ENCODE results near the gene INTS4.
"Not testable (repeated sequence)": the region's sequence is repeated elsewhere in the genome, so short reads cannot be mapped to it uniquely, and the experiment has no call there.

The INTS4 gene

GRCh38 chr11:77874206-77874605 is 120.3 kb downstream of the INTS4 start:
- DNase-seq: no peak

- DNase-seq: no peak
Observed at GRCh38 chr11:77873345-77873744, 121.1 kb downstream of the INTS4 start.

GRCh38 chr11:77871855-77872254 is 122.6 kb downstream of the INTS4 start:
- no peak for DNase-seq

- DNase-seq: no peak
Observed at GRCh38 chr11:77868744-77869143, 125.7 kb downstream of the INTS4 start.

DNA sequence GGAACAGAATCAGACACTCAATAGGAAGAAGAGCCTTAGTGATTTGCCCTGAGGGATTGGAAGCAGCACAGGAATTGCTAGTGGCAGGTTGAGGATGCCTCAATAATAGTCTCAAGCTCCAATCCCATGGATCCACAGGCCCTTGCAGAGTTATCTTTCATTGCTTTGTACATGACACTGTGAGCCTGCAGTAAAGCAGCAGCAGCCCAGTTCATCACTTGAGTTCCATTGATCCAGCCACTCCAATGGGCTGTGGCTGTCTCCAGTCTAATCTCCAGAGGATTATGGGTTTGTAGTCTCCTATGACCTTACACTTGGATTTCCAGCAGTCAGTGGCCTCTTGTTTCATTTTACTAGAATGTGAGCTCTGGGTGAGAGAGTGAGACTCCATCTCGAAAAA is 128.1 kb downstream of the INTS4 start:
- DNase-seq: no peak

- no peak for DNase-seq
Observed at GRCh38 chr11:77865805-77866204, 128.7 kb downstream of the INTS4 start.

DNA sequence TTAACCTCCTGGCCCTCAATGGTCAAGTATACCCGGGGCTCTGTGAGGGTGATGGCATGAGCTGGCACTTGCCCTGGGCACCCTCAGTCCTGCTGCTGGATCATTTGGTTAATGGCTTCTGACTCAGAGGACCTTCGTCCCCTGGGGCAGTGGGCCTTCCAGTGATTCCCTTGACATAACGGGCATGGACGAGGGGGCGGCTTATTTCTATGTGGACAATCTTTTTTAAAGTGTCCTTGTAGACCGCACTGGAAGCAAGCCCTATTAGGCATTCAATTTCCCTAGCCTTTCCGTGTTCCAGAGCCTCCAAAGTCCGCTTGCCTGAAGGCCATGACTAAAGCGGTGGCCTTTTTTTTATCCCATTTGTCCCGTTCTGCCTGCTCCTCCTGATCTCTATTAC is 133.0 kb downstream of the INTS4 start:
- not testable (repeated sequence) for DNase-seq

GRCh38 chr11:77857906-77858457 is 136.5 kb downstream of the INTS4 start:
- not testable (repeated sequence) for DNase-seq

- no peak for DNase-seq
Observed at GRCh38 chr11:77854838-77855237, 139.6 kb downstream of the INTS4 start.

GRCh38 chr11:77851503-77851902 is 143.0 kb downstream of the INTS4 start:
- DNase-seq: no peak

DNA sequence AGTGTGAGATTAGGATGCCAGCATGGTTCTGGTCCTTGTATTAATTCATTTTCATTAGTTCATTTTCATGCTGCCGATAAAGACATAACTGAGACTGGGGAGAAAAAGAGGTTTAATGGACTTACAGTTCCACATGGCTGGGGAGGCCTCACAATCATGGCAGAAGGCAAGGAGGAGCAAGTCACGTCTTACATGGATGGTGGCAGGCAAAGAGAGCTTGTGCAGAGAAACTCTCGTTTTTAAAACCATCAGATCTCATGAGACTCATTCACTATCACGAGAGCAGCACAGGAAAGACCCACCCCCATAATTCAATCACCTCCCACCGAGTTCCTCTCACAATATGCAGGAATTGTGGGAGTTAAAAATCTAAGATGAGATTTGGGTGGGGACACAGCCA is 150.8 kb downstream of the INTS4 start:
- not testable (repeated sequence) for DNase-seq

DNA sequence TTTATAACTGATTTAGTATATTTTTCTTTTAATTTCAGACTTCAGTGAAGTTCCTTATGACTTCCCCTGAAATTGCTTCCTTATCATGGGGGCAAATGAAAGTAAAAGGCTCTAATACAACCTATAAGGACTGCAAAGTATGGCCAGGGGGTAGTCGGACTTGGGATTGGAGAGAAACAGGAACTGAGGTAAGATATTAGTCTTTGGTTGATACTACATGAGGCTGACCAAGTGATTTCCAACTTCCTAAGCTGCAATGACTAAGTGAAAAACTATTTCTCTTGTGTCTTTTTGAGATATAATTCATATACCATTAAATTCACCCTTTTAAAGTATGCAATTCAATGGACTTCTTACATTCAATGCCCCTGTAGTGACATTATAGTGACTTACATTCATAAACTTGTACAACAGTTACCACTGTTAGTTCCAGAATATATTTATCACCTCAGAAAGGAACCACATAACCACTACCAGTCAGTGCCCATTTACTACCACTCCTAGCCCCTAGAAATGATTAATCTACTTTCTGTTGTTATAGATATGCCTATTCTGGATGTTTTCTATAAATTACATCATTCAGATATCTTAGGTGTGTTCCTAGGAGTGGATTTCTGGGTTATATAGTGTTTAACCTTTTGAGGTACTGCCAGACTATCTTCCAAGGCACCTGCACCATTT is 151.9 kb downstream of the INTS4 start:
- DNase-seq: no peak

DNA sequence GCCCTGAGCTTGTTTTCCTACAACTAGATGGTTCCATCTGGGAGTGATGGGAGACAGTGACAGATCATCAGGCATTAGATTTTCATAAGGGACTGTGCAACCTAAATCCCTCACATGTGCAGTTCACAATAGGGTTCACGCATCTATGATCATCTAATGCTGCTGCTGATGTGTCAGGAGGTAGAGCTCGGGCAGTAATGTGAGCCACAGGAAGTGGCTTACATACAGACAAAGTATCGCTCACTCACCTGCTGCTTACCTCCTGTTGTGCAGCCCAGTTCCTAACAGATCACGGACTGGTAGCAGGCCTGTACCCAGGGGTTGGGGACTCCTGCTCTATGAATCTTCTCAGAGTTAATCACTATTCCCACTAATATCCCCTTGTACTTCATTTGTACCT is 161.2 kb downstream of the INTS4 start:
- no peak for DNase-seq

- DNase-seq: no peak
Observed at GRCh38 chr11:77828926-77829325, 165.5 kb downstream of the INTS4 start.

All from CD4-positive, alpha-beta T cell treated with Interleukin-6 for 4 hours (primary cell).